NT2/D1 (cell line): ENCODE measurements around the gene UBE2E3.

Source experiments
- SUZ12 ChIP-seq: IDR thresholded peaks from 2 replicates; pipeline ENCODE4 v1.6.1; 2011; ENCODE audit not compliant: insufficient read length, insufficient read depth; ENCODE audit errors: extremely low read depth
- YY1 ChIP-seq: IDR thresholded peaks from 2 replicates; pipeline ENCODE4 v1.6.1; 2011; ENCODE audit not compliant: insufficient read length, insufficient read depth
- ZNF274 ChIP-seq: IDR thresholded peaks from 2 replicates; pipeline ENCODE4 v1.6.1; 2011; ENCODE audit warnings: mild to moderate bottlenecking, low read depth, low read length

DNA sequence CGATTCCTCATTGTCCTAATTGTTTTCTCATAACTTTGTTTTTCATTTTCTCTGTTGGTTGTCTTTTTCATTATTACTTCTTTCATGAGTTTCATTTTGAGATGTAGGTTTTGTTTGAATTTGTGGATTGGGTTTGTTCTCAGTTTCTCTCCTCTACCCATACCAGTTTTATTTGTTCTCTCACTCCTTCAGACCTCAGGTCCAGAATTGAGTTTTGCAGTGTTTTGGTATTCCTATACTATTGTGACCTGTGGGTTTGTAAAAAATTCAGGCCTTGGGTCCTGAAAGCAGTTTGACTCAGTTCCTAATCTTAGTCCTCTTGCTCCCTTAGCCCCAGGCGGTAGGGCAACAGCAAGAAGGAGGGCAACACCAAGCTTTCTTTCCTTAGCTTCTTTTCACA lies 28.3 kb upstream of the UBE2E3 start:
- no peak for TF ChIP-seq ZNF274
- TF ChIP-seq SUZ12: no peak
- no peak for TF ChIP-seq YY1
